Retina (tissue), 1 donor: ENCODE measurements around the gene HRH2.

ENCODE experiments used
- DNase-seq: peaks from one replicate; pipeline ENCODE4 v3.0.0-alpha.2; 2016

Gene HRH2

GRCh38 chr5:175678074-175678473, 20.2 kb downstream of the HRH2 start:
- DNase-seq: no peak

- no peak for DNase-seq
Observed at GRCh38 chr5:175679411-175679810, 21.5 kb downstream of the HRH2 start.

- no peak for DNase-seq
Observed at GRCh38 chr5:175680020-175680419, 22.1 kb downstream of the HRH2 start.

- no peak for DNase-seq
Observed at GRCh38 chr5:175680463-175680862, 22.6 kb downstream of the HRH2 start.

- DNase-seq: no peak
Observed at GRCh38 chr5:175681045-175681967, 23.4 kb downstream of the HRH2 start.

GRCh38 chr5:175681968-175682340, 24.1 kb downstream of the HRH2 start:
- no peak for DNase-seq

- DNase-seq: no peak
Observed at GRCh38 chr5:175682664-175683063, 24.8 kb downstream of the HRH2 start.

GRCh38 chr5:175683231-175683630, 25.4 kb downstream of the HRH2 start:
- DNase-seq: no peak

- DNase-seq: no peak
Observed at GRCh38 chr5:175683921-175684320, 26.1 kb downstream of the HRH2 start.

GRCh38 chr5:175684931-175685330, 27.1 kb downstream of the HRH2 start:
- DNase-seq: no peak

- no peak for DNase-seq
Observed at GRCh38 chr5:175685701-175686350, 28.0 kb downstream of the HRH2 start.

GRCh38 chr5:175686396-175686795, 28.5 kb downstream of the HRH2 start:
- no peak for DNase-seq

- no peak for DNase-seq
Observed at GRCh38 chr5:175686826-175687225, 29.0 kb downstream of the HRH2 start.

GRCh38 chr5:175687231-175687701, 29.4 kb downstream of the HRH2 start:
- no peak for DNase-seq

- no peak for DNase-seq
Observed at GRCh38 chr5:175688352-175689146, 30.7 kb downstream of the HRH2 start.

- no peak for DNase-seq
Observed at GRCh38 chr5:175689147-175689991, 31.5 kb downstream of the HRH2 start.

GRCh38 chr5:175690025-175690424, 32.2 kb downstream of the HRH2 start:
- no peak for DNase-seq

GRCh38 chr5:175690586-175690985, 32.7 kb downstream of the HRH2 start:
- no peak for DNase-seq

- DNase-seq: no peak
Observed at GRCh38 chr5:175691761-175692160, 33.9 kb downstream of the HRH2 start.

GRCh38 chr5:175692235-175692995, 34.5 kb downstream of the HRH2 start:
- no peak for DNase-seq

GRCh38 chr5:175692996-175693710, 35.3 kb downstream of the HRH2 start:
- no peak for DNase-seq
